PC-3 (cell line): ENCODE measurements around the gene CNTNAP2. TPM values are rescaled to one million over a fixed set of nuclear protein-coding genes. Genes with fewer than 3 reads are reported as not detected.

ENCODE experiments used
- ATAC-seq: fragments of 200-7000 bp; cut with Tn5 transposase; 2 replicates; pipeline ENCODE4 v1.9.1; 2020; ENCODE audit warnings: mild to moderate bottlenecking, moderate library complexity
- BruUV-seq: library from RNA; stranded (reverse); fragments of 400-500 nt; replicated peaks from 2 replicates; lab custom pipeline; 2021; lab: Mats Ljungman, UMichigan
- CTCF ChIA-PET: fragments of 300-600 bp; sonication (Branson Sonifier 250); formaldehyde crosslinking; loops from one replicate; lab custom pipeline; 2022; ENCODE audit warnings: antibody characterized with exemption; lab: Charles Lee
- POLR2A ChIA-PET: fragments of 300-600 bp; sonication (Branson Sonifier 250); formaldehyde crosslinking; loops from one replicate; lab custom pipeline; 2022; ENCODE audit warnings: antibody characterized with exemption; ENCODE audit not compliant: unreplicated experiment; lab: Charles Lee
- DNase-seq: peaks from one replicate; pipeline ENCODE4 v3.0.0-alpha.2; 2015
- H2AFZ ChIP-seq: fragments of 300-600 bp; sonication (generic); 2 replicates; pipeline ENCODE4 v1.6.0; 2016; ENCODE audit warnings: antibody characterized with exemption, low read length
- H3F3A ChIP-seq: fragments of 300-600 bp; sonication (generic); one replicate; pipeline ENCODE4 v1.6.0; 2017; ENCODE audit warnings: antibody characterized with exemption, low read length, control low read depth, mild to moderate bottlenecking; ENCODE audit not compliant: unreplicated experiment
- H3K27ac ChIP-seq: fragments of 300-600 bp; sonication (generic); 2 replicates; pipeline ENCODE4 v1.5.1; 2016; ENCODE audit warnings: mild to moderate bottlenecking, low read length
- H3K27me3 ChIP-seq: fragments of 300-600 bp; sonication (generic); 2 replicates; pipeline ENCODE4 v1.6.1; 2016; ENCODE audit warnings: low read length, mixed read lengths
- H3K36me3 ChIP-seq: fragments of 300-600 bp; sonication (generic); 2 replicates; pipeline ENCODE4 v1.6.1; 2016; ENCODE audit warnings: low read depth, mixed run types, low read length, mixed read lengths
- H3K4me1 ChIP-seq: fragments of 300-600 bp; sonication (generic); 2 replicates; pipeline ENCODE4 v1.5.1; 2016; ENCODE audit warnings: low read length; ENCODE audit not compliant: insufficient read depth
- H3K4me2 ChIP-seq: fragments of 300-600 bp; sonication (generic); 2 replicates; pipeline ENCODE4 v1.6.0; 2016; ENCODE audit warnings: low read length
- H3K4me3 ChIP-seq: fragments of 300-600 bp; sonication (generic); 2 replicates; pipeline ENCODE4 v1.5.1; 2016; ENCODE audit warnings: mild to moderate bottlenecking, low read length, mixed read lengths
- H3K79me2 ChIP-seq: fragments of 300-600 bp; sonication (generic); 2 replicates; pipeline ENCODE4 v1.6.1; 2017; ENCODE audit warnings: low read length, mixed read lengths
- H3K9ac ChIP-seq: fragments of 300-600 bp; sonication (generic); 2 replicates; pipeline ENCODE4 v1.6.0; 2016; ENCODE audit warnings: mild to moderate bottlenecking, low read length
- H3K9me2 ChIP-seq: fragments of 300-600 bp; sonication (generic); replicated peaks from 2 replicates; pipeline ENCODE4 v1.6.1; 2016; ENCODE audit warnings: mixed run types, low read length, mixed read lengths
- H3K9me3 ChIP-seq: fragments of 300-600 bp; sonication (generic); 2 replicates; pipeline ENCODE4 v1.6.1; 2016; ENCODE audit warnings: low read length, mixed read lengths
- H4K20me1 ChIP-seq: fragments of 300-600 bp; sonication (generic); 2 replicates; pipeline ENCODE4 v1.6.1; 2016; ENCODE audit warnings: low read length, mixed read lengths
- EZH2 ChIP-seq: fragments of 300-600 bp; sonication (generic); IDR thresholded peaks from one replicate; pipeline ENCODE4 v1.6.1; 2017; ENCODE audit warnings: antibody characterized with exemption, mild to moderate bottlenecking, low read length; ENCODE audit not compliant: unreplicated experiment
- EZH2phosphoT487 ChIP-seq: fragments of 300-600 bp; sonication (generic); IDR thresholded peaks from 2 replicates; pipeline ENCODE4 v1.6.1; 2018; ENCODE audit warnings: mild to moderate bottlenecking, antibody characterized with exemption, low read length, borderline replicate concordance
- intact Hi-C: fragments of 100-400 bp; cut with micrococcal nuclease; formaldehyde crosslinking; loops from 2 replicates; pipeline ENCODE4 v1.9.0; 2023
- total RNA-seq: library from RNA; depleted of rRNA; stranded (reverse); fragments of >200 nt; gene quantifications from 2 replicates; pipeline ENCODE4 v1.2.3, GENCODE V29; 2014
- TF ChIP-seq, protein P1 (sequence below): fragments of 300-600 bp; sonication (generic); conservative IDR thresholded peaks from 2 replicates; pipeline ENCODE4 v1.5.1; 2017; ENCODE audit warnings: antibody characterized with exemption, low read depth, mild to moderate bottlenecking, low read length

The CNTNAP2 gene
- total RNA-seq, 1 experiment from 2014 or later = 1.5 TPM

DNA sequence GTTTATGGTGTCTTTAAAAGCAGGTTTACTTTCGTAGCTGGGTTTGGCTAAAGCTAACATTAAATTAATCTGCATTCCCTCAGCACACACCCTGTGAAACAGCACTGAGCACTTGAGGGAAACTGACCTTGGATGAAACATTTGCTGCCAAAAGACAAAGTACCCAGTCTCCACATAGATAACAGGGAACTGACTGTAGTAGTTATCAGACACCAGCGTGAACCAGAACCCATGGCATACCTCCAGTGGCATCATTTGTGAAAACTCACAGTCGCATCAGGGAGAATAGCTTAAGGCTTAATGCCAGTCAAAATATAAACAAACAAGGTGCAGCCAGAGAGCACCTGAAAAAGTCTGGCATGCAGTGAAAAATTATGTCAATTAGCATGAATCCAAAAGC lies 2116.2 kb downstream of the CNTNAP2 start:
- BruUV-seq = no TSS peak
- Histone ChIP-seq H4K20me1 (no peaks in the 10 kb centered on the region), H3K9ac (no peak overlapping the region), H3K27me3 (peaks cover 38% of the 10 kb centered on the region), H3K79me2 (no peaks in the 10 kb centered on the region), H3K9me2 (no peaks in the 10 kb centered on the region), H2AFZ (no peak overlapping the region), H3F3A (no peaks in the 10 kb centered on the region), H3K4me3 (no peak overlapping the region), H3K9me3 (no peaks in the 10 kb centered on the region), H3K4me1 (no peaks in the 10 kb centered on the region), H3K36me3 (no peaks in the 10 kb centered on the region), H3K27ac (no peak overlapping the region), H3K4me2 (no peak overlapping the region)
- CTCF ChIA-PET = no interaction called here
- no peak for TF ChIP-seq EZH2phosphoT487
- no peak for TF ChIP-seq EZH2
- TF ChIP-seq, protein P1, sequence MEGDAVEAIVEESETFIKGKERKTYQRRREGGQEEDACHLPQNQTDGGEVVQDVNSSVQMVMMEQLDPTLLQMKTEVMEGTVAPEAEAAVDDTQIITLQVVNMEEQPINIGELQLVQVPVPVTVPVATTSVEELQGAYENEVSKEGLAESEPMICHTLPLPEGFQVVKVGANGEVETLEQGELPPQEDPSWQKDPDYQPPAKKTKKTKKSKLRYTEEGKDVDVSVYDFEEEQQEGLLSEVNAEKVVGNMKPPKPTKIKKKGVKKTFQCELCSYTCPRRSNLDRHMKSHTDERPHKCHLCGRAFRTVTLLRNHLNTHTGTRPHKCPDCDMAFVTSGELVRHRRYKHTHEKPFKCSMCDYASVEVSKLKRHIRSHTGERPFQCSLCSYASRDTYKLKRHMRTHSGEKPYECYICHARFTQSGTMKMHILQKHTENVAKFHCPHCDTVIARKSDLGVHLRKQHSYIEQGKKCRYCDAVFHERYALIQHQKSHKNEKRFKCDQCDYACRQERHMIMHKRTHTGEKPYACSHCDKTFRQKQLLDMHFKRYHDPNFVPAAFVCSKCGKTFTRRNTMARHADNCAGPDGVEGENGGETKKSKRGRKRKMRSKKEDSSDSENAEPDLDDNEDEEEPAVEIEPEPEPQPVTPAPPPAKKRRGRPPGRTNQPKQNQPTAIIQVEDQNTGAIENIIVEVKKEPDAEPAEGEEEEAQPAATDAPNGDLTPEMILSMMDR = no peak
- intact Hi-C loops = no loop called here
- DNase-seq (no peak), ATAC-seq (no peak)
- POLR2A ChIA-PET = no interaction called here

DNA sequence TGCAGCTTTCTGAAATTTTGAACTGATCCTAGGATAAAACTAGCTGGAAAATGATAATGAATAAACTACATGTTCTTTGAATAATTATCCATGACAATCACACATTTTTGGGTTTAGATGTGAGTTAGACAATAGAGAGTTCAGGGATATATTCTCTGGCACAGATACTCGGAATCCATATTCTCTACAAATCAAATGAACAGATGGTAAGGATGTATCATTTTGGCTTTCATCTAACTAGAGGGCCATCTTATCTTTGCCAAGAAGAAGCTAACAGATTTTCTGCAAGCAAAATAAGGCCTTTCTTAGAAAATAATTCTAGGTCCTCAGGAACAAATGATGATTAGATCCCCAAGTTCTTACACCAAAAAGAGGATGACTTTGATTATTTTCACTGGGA lies 2118.1 kb downstream of the CNTNAP2 start:
- no peaks in the 10 kb centered on the region for H3K9me3 ChIP-seq
- H2AFZ ChIP-seq = no peak overlapping the region
- no peaks in the 10 kb centered on the region for H3K79me2 ChIP-seq
- no peaks in the 10 kb centered on the region for H3K4me1 ChIP-seq
- ATAC-seq = no peak
- no peak for DNase-seq
- TF ChIP-seq, protein P1 = no peak
- TF ChIP-seq EZH2 = no peak
- POLR2A ChIA-PET = no interaction called here
- H3K9me2 ChIP-seq = no peaks in the 10 kb centered on the region
- CTCF ChIA-PET = interaction anchor here (0.5 kb wide), 1 partner anchor 105 kb away, joined by 3 read pairs; no protein-coding TSS in a partner anchor
- H3K27ac ChIP-seq = no peak overlapping the region
- H3K4me3 ChIP-seq = no peak overlapping the region
- H3K9ac ChIP-seq = no peak overlapping the region
- intact Hi-C loops = no loop called here
- peaks cover 38% of the 10 kb centered on the region for H3K27me3 ChIP-seq
- H3F3A ChIP-seq = no peaks in the 10 kb centered on the region
- H3K4me2 ChIP-seq = no peak overlapping the region
- H3K36me3 ChIP-seq = no peaks in the 10 kb centered on the region
- no TSS peak for BruUV-seq
- H4K20me1 ChIP-seq = no peaks in the 10 kb centered on the region

DNA sequence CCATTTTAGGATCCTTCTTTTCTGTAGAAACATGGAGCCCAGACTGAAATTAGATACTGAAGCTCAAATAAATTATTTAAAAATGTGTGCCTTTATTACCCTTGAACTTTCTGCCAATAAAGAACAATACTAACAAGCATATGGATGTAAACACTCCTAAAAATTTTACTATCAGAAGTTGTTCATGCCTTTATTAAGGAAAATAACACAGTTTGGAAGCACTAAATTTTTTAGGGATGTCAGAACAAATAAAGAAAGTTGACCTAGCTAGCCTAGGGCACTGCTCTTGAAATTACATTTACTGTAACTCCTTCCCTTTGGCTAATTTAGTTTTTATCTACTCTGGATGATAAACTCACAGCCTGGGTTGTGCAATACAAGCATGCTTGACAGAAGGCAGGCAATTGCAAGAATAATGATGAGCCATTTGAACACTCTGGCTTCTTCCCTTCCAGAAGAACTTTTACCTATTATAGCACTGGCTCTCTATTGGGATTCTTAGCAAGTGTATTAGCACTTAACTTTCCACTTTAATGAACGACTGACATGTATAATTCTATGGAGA lies 2122.2 kb downstream of the CNTNAP2 start:
- Histone ChIP-seq H3K36me3 (no peaks in the 10 kb centered on the region), H3K9me3 (no peaks in the 10 kb centered on the region), H4K20me1 (no peaks in the 10 kb centered on the region), H3K79me2 (no peaks in the 10 kb centered on the region), H3F3A (no peaks in the 10 kb centered on the region), H3K27ac (no peak overlapping the region), H3K4me2 (no peak overlapping the region), H3K27me3 (peaks cover 16% of the 10 kb centered on the region; the same call in 1 of the 2 replicates), H2AFZ (no peak overlapping the region), H3K4me1 (peaks cover 6% of the 10 kb centered on the region; the same call in 1 of the 2 replicates), H3K9ac (no peak overlapping the region), H3K9me2 (no peaks in the 10 kb centered on the region), H3K4me3 (no peak overlapping the region)
- intact Hi-C loops = no loop called here
- DNase-seq (no peak), ATAC-seq (no peak)
- BruUV-seq = no TSS peak
- CTCF ChIA-PET = no interaction called here
- POLR2A ChIA-PET = no interaction called here
- no peak for TF ChIP-seq EZH2phosphoT487
- TF ChIP-seq, protein P1 = no peak
- TF ChIP-seq EZH2 = no peak
